ENCODE measurements around the gene PLAC9. TPM values are rescaled to one million over a fixed set of nuclear protein-coding genes. Genes with fewer than 3 reads are reported as not detected.

PLAC9 gene
- total RNA-seq, 1 donor from 2014 or later: not detected

- intact Hi-C loops (cut with micrococcal nuclease): no loop called here
These were observed 26.8 kb downstream of the PLAC9 start for GRCh38 chr10:80159166-80159873.

- intact Hi-C loops (cut with micrococcal nuclease): no loop called here
These were observed 28.1 kb downstream of the PLAC9 start for GRCh38 chr10:80160361-80161320.

GRCh38 chr10:80161321-80162083 lies 29.0 kb downstream of the PLAC9 start:
- intact Hi-C loops (cut with micrococcal nuclease): no loop called here

GRCh38 chr10:80163741-80164341 lies 31.3 kb downstream of the PLAC9 start:
- intact Hi-C loops (cut with micrococcal nuclease): no loop called here

GRCh38 chr10:80164596-80164995 lies 32.1 kb downstream of the PLAC9 start:
- intact Hi-C loops (cut with micrococcal nuclease): no loop called here

- intact Hi-C loops (cut with micrococcal nuclease): no loop called here
These were observed 32.6 kb downstream of the PLAC9 start for GRCh38 chr10:80165173-80165572.

GRCh38 chr10:80166581-80167470 lies 34.3 kb downstream of the PLAC9 start:
- intact Hi-C loops (cut with micrococcal nuclease): no loop called here

GRCh38 chr10:80167471-80168161 lies 35.1 kb downstream of the PLAC9 start:
- intact Hi-C loops (cut with micrococcal nuclease): no loop called here

- intact Hi-C loops (cut with micrococcal nuclease): no loop called here
These were observed 35.6 kb downstream of the PLAC9 start for GRCh38 chr10:80168162-80168511.

- intact Hi-C loops (cut with micrococcal nuclease): no loop called here
These were observed 36.3 kb downstream of the PLAC9 start for GRCh38 chr10:80168679-80169380.

- intact Hi-C loops (cut with micrococcal nuclease): no loop called here
These were observed 37.5 kb downstream of the PLAC9 start for GRCh38 chr10:80170026-80170425.

GRCh38 chr10:80170641-80171040 lies 38.1 kb downstream of the PLAC9 start:
- intact Hi-C loops (cut with micrococcal nuclease): no loop called here

GRCh38 chr10:80171248-80171660 lies 38.7 kb downstream of the PLAC9 start:
- intact Hi-C loops (cut with micrococcal nuclease): no loop called here

- intact Hi-C loops (cut with micrococcal nuclease): no loop called here
These were observed 40.4 kb downstream of the PLAC9 start for GRCh38 chr10:80172896-80173295.

- intact Hi-C loops (cut with micrococcal nuclease): no loop called here
These were observed 40.9 kb downstream of the PLAC9 start for GRCh38 chr10:80173466-80173865.

- intact Hi-C loops (cut with micrococcal nuclease): no loop called here
These were observed 42.3 kb downstream of the PLAC9 start for GRCh38 chr10:80174641-80175395.

- intact Hi-C loops (cut with micrococcal nuclease): no loop called here
These were observed 44.0 kb downstream of the PLAC9 start for GRCh38 chr10:80176526-80176925.

Measured in T-helper 1 cell treated with Interleukin-12 subunit alpha and Interleukin-12 subunit beta and Interleukin-4 antibody, amounts not matched to agents 30 ng/mL and 1 ng/mL, for 36 hours (primary cell).